GM19238 (cell line): ENCODE measurements around the gene COX6A2.
"Not testable (repeated sequence)": the region's sequence is repeated elsewhere in the genome, so short reads cannot be mapped to it uniquely, and the experiment has no call there.

Experiments
- DNase-seq: peaks from one replicate; pipeline ENCODE4 v3.0.0; 2011; ENCODE audit warnings: low spot score; ENCODE audit not compliant: insufficient read length

Gene COX6A2

DNA sequence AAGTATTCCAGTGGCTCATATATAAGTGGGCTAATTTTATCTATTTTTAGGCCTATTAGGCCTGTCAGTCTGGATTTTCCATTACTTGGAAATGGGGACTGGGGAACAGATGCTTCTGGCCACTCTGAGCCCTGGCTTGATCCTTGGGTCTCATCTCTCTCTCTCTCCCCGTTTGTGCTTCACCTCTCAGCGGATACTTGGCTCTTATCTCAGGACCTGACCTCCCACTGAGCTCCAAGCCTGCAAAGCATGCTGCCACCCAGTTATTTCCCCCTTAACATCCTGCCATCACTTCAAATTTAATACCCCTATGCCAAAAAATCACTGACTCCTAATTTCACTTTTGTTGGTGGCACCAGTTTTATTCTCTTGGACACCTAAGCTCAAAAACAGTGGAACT lies 10.3 kb upstream of the COX6A2 start:
- DNase-seq: no peak

- DNase-seq: no peak
These were observed 8.3 kb upstream of the COX6A2 start for GRCh38 chr16:31436221-31437045.

GRCh38 chr16:31435341-31436220 lies 7.4 kb upstream of the COX6A2 start:
- no peak for DNase-seq

DNA sequence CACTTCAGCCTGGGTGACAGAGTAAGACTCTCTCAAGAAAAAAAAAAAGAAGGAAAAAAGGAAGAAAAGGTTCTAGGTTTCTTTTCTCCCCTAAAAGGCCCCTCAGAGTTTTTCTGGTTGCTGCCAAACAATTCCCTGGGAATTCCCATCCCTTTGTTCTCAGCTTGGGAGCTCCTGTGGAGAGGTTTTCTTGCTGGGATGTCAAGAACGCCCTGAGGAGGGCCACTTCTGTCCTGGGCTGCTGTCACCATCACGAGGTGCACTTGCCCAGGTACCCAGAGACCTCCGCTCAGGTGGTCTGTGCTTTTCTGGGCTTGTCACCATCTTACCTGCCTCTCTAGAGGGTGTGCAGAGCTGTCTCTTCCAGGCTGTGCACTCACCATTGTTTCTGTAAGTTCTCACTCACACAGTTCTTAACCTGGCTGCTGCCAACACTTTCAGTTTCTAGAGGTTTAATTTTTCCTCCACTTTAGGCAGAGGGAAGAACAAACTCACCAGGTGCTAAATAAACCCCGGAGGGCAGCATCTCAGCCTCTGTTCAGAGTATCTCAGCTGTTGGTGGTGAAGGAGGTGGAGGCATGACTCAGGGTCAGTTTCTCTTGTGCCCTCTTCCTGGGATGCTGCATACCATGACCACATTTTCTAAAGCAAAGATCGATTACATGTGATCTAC lies 2.4 kb upstream of the COX6A2 start:
- DNase-seq: no peak

GRCh38 chr16:31429796-31430195 lies 1.6 kb upstream of the COX6A2 start:
- DNase-seq: no peak

- no peak for DNase-seq
These were observed 1.2 kb upstream of the COX6A2 start for GRCh38 chr16:31429314-31429713.

DNA sequence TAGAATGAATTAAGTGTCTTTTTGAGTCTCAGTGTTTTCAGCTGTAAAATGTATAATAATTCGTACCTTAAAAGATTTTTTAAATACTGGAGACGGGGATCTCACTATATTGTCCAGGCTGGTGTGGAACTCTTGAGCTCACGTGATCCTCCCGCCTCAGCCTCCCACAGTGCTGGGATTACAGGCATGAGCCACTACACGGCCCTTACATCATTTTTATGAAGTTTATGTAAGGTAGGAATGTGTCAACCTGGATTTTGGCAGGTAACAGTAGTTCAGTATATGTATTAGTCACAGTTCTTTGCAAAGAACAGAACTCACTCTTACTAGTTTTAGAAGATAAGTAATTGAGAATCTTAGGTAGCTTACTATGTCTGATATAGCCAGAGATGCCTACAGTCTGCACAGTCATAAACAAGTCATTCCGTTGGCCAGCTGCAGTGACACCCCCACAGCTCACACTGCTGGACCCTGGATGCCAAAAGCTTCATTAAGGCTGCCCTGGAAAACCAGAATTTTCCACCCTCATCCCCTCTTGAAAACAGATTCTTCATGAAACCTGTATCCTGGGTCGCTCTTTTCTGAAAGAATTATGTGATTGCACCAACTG lies 583 bp upstream of the COX6A2 start:
- DNase-seq: no peak

GRCh38 chr16:31427441-31428278 lies 500 bp downstream of the COX6A2 start:
- no peak for DNase-seq

DNA sequence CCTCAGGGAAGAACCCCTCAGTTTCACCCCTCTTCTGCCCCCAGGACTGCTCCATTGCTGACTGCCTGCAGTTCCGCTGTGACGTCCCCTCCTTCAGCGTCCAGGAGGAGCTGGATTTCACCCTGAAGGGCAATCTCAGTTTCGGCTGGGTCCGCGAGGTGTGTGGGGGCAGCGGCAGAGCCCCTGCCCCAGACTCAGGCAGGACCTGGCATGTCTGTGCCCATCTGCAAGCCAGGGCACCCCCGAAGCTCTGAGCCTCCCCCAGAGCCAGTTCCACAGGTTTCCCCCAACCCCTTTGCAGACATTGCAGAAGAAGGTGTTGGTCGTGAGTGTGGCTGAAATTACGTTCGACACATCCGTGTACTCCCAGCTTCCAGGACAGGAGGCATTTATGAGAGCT lies 4.4 kb downstream of the COX6A2 start:
- DNase-seq: no peak

DNA sequence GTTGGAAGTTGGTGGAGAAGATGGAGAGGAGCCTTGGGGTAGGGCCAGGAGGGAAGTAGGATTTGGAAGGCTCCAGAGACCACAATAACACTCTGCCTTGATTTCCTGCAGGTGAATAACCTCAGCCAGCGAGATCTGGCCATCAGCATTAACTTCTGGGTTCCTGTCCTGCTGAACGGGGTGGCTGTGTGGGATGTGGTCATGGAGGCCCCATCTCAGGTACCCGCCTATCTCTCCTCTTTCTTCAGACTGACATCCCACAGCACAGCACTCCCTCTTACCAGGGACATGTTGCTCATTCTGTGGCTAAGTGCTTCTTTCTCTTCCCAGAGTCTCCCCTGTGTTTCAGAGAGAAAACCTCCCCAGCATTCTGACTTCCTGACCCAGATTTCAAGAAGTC lies 4.9 kb downstream of the COX6A2 start:
- DNase-seq: no peak

DNA sequence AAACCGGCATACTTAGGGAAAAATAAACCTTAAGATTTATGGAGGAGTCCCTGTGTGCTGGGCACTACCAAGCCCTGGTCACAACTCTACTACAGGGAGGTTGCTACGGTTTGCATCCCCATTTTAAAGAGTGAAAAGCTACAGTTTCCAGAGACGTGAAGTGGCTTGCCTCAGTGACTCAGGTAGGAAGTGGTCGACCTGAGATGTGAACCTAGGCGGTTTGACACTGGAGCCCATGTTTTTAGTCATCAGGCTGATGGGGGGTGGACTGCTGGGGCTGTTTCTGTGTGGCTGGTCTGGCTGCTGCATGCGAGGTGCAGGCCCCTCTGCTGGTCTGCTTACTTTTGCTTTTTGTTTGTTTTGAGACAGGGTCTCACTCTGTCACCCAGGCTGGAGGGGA lies 6.6 kb downstream of the COX6A2 start:
- DNase-seq: no peak

GRCh38 chr16:31420037-31420436 lies 8.1 kb downstream of the COX6A2 start:
- no peak for DNase-seq

GRCh38 chr16:31417916-31418315 lies 10.2 kb downstream of the COX6A2 start:
- no peak for DNase-seq

DNA sequence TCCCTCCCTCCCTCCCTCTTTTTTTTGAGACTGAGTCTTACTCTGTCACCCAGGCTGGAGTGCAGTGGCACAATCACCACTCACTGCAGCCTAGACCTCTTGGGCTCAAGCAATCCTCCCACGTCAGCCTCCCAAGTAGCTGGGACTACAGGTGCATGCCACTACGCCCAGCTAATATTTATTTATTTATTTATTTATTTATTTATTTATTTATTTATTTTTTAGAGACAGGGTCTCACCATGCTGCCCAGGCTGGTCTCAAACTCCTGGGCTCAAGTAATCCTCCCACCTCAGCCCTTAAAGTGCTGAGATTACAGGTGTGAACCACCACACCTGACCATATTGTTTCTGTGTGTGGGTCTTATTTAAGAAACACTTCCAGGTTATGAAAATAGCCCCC lies 11.1 kb downstream of the COX6A2 start:
- DNase-seq: not testable (repeated sequence)

DNA sequence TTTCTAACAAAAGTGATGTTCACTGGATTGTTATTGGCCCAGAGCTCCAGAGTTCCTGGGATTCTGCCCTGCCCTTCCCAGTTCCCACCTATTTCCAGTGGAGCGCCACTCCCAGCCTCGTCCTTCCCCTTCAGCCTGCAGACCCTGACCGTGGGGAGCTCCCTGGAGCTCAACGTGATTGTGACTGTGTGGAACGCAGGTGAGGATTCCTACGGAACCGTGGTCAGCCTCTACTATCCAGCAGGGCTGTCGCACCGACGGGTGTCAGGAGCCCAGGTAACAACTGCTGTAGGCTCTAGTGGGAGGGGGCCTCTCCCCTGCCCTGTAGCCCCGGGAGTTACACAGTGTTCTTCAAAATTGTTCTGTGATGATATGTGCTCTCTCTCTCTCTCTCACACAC lies 11.8 kb downstream of the COX6A2 start:
- no peak for DNase-seq

DNA sequence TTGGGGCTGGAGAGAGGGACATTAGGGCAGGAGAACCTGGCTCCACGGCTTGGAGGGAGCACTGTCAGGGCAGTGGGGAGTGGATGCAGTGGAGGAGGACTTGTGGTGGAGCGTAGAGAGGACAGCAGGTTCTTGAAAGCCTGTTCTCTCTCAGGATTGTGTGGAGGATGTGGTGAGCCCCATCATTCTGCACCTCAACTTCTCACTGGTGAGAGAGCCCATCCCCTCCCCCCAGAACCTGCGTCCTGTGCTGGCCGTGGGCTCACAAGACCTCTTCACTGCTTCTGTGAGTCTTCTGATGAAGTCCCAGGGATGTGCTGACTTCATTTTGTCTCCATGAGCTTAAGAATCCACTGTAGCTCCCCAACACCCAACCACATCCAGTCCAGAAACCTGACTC lies 13.5 kb downstream of the COX6A2 start:
- no peak for DNase-seq

- no peak for DNase-seq
These were observed 14.2 kb downstream of the COX6A2 start for GRCh38 chr16:31413943-31414342.

DNA sequence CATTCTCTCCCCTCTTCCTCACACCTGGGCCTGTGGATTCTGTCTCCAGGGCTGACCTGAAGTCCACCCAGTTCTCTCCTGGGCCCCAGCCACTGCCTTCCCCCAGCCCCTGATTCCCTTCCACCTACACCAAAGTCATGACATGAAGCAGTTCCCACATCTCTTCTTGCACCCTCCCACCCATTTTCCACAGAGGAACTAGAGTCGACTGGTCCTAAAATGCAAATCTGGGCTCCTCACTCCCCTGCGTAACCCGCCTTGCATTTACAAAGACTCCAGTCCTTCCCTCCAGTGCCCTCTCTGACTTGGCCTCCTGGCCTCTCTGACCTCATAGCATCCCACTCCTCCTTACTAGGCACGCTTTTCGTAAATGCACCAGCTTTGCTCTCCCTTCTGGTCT lies 14.8 kb downstream of the COX6A2 start:
- DNase-seq: no peak

DNA sequence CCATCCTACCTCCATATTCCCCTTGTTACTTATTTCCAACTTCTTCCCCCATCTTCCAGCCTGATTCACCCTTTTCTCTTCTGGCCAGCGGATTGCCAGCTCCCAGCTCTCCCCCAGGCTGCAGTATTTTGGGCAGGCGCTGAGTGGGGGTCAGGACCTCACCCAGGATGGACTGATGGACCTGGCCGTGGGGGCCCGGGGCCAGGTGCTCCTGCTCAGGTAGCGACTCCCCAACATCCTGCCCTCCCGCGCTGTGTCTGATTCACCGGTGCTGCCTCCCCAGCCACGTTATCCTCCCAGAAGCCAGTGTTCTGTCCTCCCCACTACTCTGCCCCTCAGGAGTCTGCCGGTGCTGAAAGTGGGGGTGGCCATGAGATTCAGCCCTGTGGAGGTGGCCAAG lies 15.4 kb downstream of the COX6A2 start:
- no peak for DNase-seq

GRCh38 chr16:31411024-31411844 lies 16.9 kb downstream of the COX6A2 start:
- DNase-seq: no peak
